Renal cortical epithelial cell (primary cell): ENCODE measurements around the gene VSTM2L. TPM values are rescaled to one million over a fixed set of nuclear protein-coding genes. Genes with fewer than 3 reads are reported as not detected.
A peak's percentile ranks its signal among the peaks of the same experiment; 100 is the strongest.

Experiments
- DNase-seq: peaks from one replicate; pipeline ENCODE4 v3.0.0-alpha.2; 2011; ENCODE audit warnings: low read depth
- total RNA-seq: library from RNA; depleted of rRNA; stranded (reverse); fragments of >200 nt; gene quantifications from 2 replicates; pipeline ENCODE4 v1.2.3, GENCODE V29; 2014

Gene VSTM2L
- total RNA-seq, 1 donor from 2014 or later = 12.7 TPM

DNA sequence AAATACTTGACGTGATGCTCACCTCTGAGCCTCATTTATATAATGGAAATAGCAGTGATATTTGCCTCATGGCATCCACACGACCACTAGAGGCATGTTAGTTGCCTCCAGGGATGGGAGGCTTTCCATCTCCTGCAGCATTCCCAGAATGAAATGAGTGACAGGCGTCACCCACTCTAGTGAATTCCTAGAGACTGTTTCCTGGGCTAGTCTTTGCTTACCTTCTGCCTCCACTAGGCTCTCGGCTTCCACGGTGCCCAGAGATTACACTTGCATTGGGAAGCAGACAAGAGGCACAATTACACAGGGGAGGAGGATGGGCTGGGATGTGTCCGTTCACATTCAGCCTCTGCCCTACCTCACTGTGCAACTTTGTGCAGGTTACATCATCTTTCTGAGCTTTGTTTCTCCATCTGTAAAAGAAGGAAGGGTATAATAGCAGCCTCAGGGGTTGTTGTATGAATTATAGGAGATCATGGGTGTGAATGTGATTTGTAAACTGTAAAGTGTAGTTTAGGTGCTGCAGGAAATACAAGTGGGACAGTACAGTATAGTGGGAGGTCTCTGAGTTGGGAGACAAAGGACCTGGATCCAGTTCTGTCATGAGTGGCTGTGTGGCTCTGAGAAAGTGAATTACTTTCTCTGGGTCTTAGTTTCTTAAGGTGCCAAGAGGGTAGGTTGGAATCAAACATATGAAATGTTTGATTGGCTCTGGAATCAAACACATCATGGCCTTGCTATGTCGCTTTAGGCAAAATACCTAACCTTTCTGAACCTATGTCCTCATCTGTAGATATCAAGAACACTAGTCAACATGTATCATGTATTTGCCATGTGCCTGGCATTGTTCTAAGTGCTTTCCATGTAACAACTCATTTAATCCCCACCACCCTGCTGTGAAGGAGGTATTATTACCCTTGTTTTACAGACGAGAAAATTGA lies 3.6 kb upstream of the VSTM2L start:
- no peak for DNase-seq

GRCh38 chr20:37901240-37901639 lies 1.7 kb upstream of the VSTM2L start:
- DNase-seq = no peak

GRCh38 chr20:37901654-37902503 lies 1.0 kb upstream of the VSTM2L start:
- DNase-seq = peak; percentile 73

GRCh38 chr20:37903317-37904007 lies 535 bp downstream of the VSTM2L start:
- no peak for DNase-seq

GRCh38 chr20:37904008-37904642 lies 1.2 kb downstream of the VSTM2L start:
- DNase-seq = no peak

- no peak for DNase-seq
Measured at GRCh38 chr20:37904845-37905373, 2.0 kb downstream of the VSTM2L start.

- no peak for DNase-seq
Measured at GRCh38 chr20:37905671-37906613, 3.0 kb downstream of the VSTM2L start.

DNA sequence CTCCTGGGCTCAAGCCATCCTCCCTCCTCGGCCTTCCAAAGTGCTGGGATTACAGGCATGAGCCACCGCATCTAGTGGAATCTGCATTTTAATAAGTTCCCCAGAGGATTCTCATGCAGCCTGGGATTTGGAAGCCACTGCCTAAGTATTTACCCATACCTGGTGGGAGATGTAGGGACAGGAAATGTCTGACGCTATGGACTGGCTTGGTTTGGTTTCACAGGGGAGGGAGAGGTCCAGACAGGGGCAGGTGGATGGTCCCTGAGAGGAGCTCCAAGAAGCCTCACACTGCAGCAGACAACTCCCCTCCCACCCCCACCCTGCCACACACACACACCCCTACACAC lies 4.4 kb downstream of the VSTM2L start:
- DNase-seq = no peak

- DNase-seq = peak; percentile 83
Measured at GRCh38 chr20:37907677-37908401, 4.9 kb downstream of the VSTM2L start.

DNA sequence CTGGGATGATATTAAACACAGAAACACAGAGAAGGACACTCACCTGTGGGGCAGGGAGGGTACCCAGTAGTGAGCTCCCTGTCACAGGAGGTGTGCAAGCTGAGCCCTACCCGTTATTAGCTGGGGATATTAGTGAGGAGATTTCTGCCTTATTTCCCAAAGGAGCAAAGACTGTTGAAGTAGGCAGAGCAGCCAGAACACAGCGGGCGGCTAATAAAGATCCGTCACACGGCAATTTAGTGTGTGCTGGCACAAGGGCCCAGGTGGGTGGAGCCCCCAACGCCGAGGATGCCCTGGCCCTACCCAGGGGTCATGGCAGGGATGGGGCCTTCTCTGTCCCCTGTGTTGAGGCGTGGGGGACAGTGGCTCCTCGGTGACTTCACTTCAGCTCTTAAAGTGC lies 8.3 kb downstream of the VSTM2L start:
- no peak for DNase-seq

- no peak for DNase-seq
Measured at GRCh38 chr20:37911838-37912281, 8.9 kb downstream of the VSTM2L start.

DNA sequence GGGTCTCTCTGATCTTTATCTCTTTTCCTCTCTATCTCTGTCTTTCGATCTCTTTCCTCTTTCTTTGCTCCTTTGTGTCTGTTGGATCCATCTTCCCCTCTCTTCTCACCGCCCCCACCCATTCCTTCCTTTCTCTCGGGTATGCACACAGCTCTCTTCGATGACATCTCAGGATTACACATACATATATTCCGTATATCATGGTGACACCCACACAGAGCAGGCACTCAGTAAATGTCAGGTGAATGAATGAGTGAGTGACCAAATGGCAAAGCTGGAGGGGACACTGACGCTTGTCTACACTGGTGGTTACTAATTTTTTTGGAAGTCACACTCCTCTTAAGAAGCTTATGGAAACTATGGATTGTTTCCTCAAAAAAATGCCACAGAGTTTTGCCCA lies 9.9 kb downstream of the VSTM2L start:
- DNase-seq = no peak

GRCh38 chr20:37913567-37914366 lies 10.8 kb downstream of the VSTM2L start:
- no peak for DNase-seq

DNA sequence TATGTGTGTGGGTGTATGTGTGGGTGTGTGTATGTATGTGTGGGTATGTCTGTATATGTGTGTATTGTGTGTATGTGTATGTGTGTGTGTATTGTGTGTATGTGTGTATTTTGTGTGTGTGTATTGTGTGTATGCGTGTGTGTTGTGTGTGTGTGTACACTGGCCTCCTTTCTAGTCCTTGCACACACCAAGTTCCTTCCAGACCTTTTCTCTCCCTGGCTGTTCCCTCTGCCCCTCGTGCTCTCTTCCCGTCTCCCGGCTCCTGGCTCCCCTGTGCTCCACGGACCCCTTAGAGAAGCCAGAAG lies 11.4 kb downstream of the VSTM2L start:
- DNase-seq = no peak

DNA sequence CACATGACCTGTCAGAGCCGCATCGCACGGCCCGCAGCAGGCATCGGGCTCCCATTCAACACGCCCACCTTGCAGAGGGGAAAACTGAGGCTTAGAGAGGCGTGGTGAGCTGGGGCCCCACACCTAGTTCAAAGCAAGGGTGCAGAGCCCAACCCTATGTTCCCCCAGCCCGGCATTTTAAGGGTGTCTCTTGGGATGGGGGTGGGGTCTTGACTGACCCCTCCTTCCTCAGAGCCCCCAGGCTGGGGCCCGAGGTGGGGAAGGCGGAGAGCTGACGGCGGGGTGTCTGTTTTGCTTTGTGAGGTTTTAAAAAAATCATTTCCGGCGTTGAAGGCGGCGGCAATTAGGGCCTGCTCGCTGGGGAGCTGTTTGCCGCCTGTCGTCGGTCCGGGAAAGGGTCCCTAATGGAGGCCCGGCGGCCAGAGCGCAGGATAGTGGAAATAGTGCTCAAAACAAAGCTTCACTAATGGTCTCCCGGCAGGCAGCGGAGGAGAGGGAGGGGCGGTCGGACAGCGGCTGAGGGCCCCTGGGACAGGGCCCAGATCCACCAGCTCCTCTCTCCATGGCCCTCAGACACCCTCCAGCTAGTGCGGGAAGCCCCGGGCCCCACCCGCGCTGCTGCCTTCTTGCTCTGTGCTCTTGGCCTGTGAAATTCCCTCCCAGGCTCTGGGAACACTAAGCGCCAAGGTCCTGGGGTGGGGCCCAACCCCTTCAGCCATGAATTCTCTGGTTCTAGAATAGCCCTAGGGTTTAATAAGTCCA lies 11.9 kb downstream of the VSTM2L start:
- DNase-seq = no peak

GRCh38 chr20:37915434-37915787 lies 12.5 kb downstream of the VSTM2L start:
- no peak for DNase-seq

- DNase-seq = no peak
Measured at GRCh38 chr20:37915800-37916570, 13.1 kb downstream of the VSTM2L start.
